Loucy (cell line): ENCODE measurements around the gene MICU2.

Experiments used
- H2AFZ ChIP-seq: fragments of 200-600 bp; sonication (generic); 2 replicates; pipeline ENCODE4 v1.6.0; 2016; ENCODE audit warnings: antibody characterized with exemption, mild to moderate bottlenecking, low read length, moderate library complexity
- H3F3A ChIP-seq: fragments of 200-600 bp; 2 replicates; pipeline ENCODE4 v1.6.0; 2016; ENCODE audit warnings: antibody characterized with exemption, low read depth, mild to moderate bottlenecking
- H3K27me3 ChIP-seq: fragments of 200-600 bp; sonication (generic); 2 replicates; pipeline ENCODE4 v1.6.1; 2014; ENCODE audit warnings: low read length, mild to moderate bottlenecking; ENCODE audit not compliant: insufficient read depth, poor library complexity, severe bottlenecking
- H3K36me3 ChIP-seq: fragments of 200-600 bp; sonication (generic); 2 replicates; pipeline ENCODE4 v1.6.1; 2016; ENCODE audit warnings: low read length; ENCODE audit not compliant: insufficient read depth
- H3K4me1 ChIP-seq: fragments of 200-600 bp; sonication (generic); 2 replicates; pipeline ENCODE4 v1.5.1; 2014; ENCODE audit warnings: low read length, mild to moderate bottlenecking; ENCODE audit not compliant: insufficient read depth, poor library complexity, severe bottlenecking
- H3K4me2 ChIP-seq: fragments of 200-600 bp; sonication (generic); 2 replicates; pipeline ENCODE4 v1.6.0; 2014; ENCODE audit warnings: antibody characterized with exemption, low read length, low read depth, mild to moderate bottlenecking; ENCODE audit not compliant: poor library complexity, severe bottlenecking
- H3K4me3 ChIP-seq: fragments of 200-600 bp; sonication (generic); 2 replicates; pipeline ENCODE4 v1.5.1; 2014; ENCODE audit warnings: low read length, mild to moderate bottlenecking, mixed read lengths; ENCODE audit not compliant: poor library complexity, severe bottlenecking
- H3K79me2 ChIP-seq: fragments of 200-600 bp; sonication (generic); 2 replicates; pipeline ENCODE4 v1.6.1; 2014; ENCODE audit warnings: low read length; ENCODE audit not compliant: insufficient read depth
- H3K9ac ChIP-seq: fragments of 200-600 bp; sonication (generic); 2 replicates; pipeline ENCODE4 v1.6.0; 2014; ENCODE audit warnings: mild to moderate bottlenecking, low read depth, low read length, moderate library complexity; ENCODE audit not compliant: poor library complexity, severe bottlenecking
- H3K9me2 ChIP-seq: fragments of 200-600 bp; sonication (generic); replicated peaks from 2 replicates; pipeline ENCODE4 v1.6.1; 2016; ENCODE audit warnings: low read depth, low read length, mixed read lengths
- H3K9me3 ChIP-seq: fragments of 200-600 bp; sonication (generic); 2 replicates; pipeline ENCODE4 v1.6.1; 2014; ENCODE audit warnings: mild to moderate bottlenecking, antibody characterized with exemption, low read length, low read depth; ENCODE audit not compliant: insufficient read depth
- H4K20me1 ChIP-seq: fragments of 200-600 bp; sonication (generic); 2 replicates; pipeline ENCODE4 v1.6.0; 2014; ENCODE audit warnings: antibody characterized with exemption, low read length, mild to moderate bottlenecking; ENCODE audit not compliant: insufficient read depth, poor library complexity, severe bottlenecking
- CTCF ChIP-seq: fragments of 200-600 bp; sonication (generic); conservative IDR thresholded peaks from 2 replicates; pipeline ENCODE4 v1.5.1; 2014; ENCODE audit warnings: mild to moderate bottlenecking, antibody characterized with exemption, low read length
- EZH2phosphoT487 ChIP-seq: fragments of 200-600 bp; IDR thresholded peaks from 2 replicates; pipeline ENCODE4 v1.6.1; 2018; ENCODE audit warnings: antibody characterized with exemption, mild to moderate bottlenecking, moderate library complexity, borderline replicate concordance

MICU2 gene

GRCh38 chr13:21517576-21517975 is 86.4 kb downstream of the MICU2 start:
- H3K27me3 ChIP-seq = no peaks in the 10 kb centered on the region
- H3K36me3 ChIP-seq = peaks cover 42% of the 10 kb centered on the region

GRCh38 chr13:21516805-21517204 is 87.2 kb downstream of the MICU2 start:
- no peak overlapping the region for H3K4me3 ChIP-seq
- no peak overlapping the region for H2AFZ ChIP-seq
- no peaks in the 10 kb centered on the region for H3K27me3 ChIP-seq
- no peak overlapping the region for H3K4me2 ChIP-seq
- no peaks in the 10 kb centered on the region for H3K9me2 ChIP-seq
- H3K9me3 ChIP-seq = no peaks in the 10 kb centered on the region
- H3F3A ChIP-seq = no peaks in the 10 kb centered on the region
- H4K20me1 ChIP-seq = no peaks in the 10 kb centered on the region
- no peak overlapping the region for H3K9ac ChIP-seq
- peaks cover 40% of the 10 kb centered on the region for H3K36me3 ChIP-seq
- no peaks in the 10 kb centered on the region for H3K79me2 ChIP-seq
- no peaks in the 10 kb centered on the region for H3K4me1 ChIP-seq
- TF ChIP-seq CTCF = no peak
- no peak for TF ChIP-seq EZH2phosphoT487

More at GRCh38 chr13:21517576-21517975, 86.4 kb downstream of the MICU2 start:
- Histone ChIP-seq H3F3A (no peaks in the 10 kb centered on the region), H3K79me2 (no peaks in the 10 kb centered on the region), H3K4me3 (no peak overlapping the region), H2AFZ (no peak overlapping the region), H3K9ac (no peak overlapping the region), H3K4me1 (no peaks in the 10 kb centered on the region), H4K20me1 (no peaks in the 10 kb centered on the region), H3K9me2 (no peaks in the 10 kb centered on the region), H3K4me2 (no peak overlapping the region), H3K9me3 (no peaks in the 10 kb centered on the region)
- TF ChIP-seq EZH2phosphoT487 (no peak), CTCF (no peak)

- H3K4me3 ChIP-seq = no peak overlapping the region
- H2AFZ ChIP-seq = no peak overlapping the region
- no peaks in the 10 kb centered on the region for H3K79me2 ChIP-seq
- H3K27me3 ChIP-seq = no peaks in the 10 kb centered on the region
- H3K4me1 ChIP-seq = no peaks in the 10 kb centered on the region
- no peaks in the 10 kb centered on the region for H4K20me1 ChIP-seq
- H3K9ac ChIP-seq = no peak overlapping the region
- no peaks in the 10 kb centered on the region for H3F3A ChIP-seq
- H3K36me3 ChIP-seq = peaks cover 37% of the 10 kb centered on the region
- no peak for TF ChIP-seq EZH2phosphoT487
- TF ChIP-seq CTCF = no peak
- no peak overlapping the region for H3K4me2 ChIP-seq
- H3K9me2 ChIP-seq = no peaks in the 10 kb centered on the region
- H3K9me3 ChIP-seq = no peaks in the 10 kb centered on the region
These were observed 92.1 kb downstream of the MICU2 start for GRCh38 chr13:21511849-21512248.
